Embryonic facial prominence (tissue), 1 donor: Measurements from ENCODE around the gene FBXW4.
"Not testable (repeated sequence)": the region's sequence is repeated elsewhere in the genome, so short reads cannot be mapped to it uniquely, and the experiment has no call there.

Source experiments
- DNase-seq: peaks from one replicate; pipeline ENCODE4 v3.0.0-alpha.2; 2016; ENCODE audit errors: extremely low spot score

The FBXW4 gene

DNA sequence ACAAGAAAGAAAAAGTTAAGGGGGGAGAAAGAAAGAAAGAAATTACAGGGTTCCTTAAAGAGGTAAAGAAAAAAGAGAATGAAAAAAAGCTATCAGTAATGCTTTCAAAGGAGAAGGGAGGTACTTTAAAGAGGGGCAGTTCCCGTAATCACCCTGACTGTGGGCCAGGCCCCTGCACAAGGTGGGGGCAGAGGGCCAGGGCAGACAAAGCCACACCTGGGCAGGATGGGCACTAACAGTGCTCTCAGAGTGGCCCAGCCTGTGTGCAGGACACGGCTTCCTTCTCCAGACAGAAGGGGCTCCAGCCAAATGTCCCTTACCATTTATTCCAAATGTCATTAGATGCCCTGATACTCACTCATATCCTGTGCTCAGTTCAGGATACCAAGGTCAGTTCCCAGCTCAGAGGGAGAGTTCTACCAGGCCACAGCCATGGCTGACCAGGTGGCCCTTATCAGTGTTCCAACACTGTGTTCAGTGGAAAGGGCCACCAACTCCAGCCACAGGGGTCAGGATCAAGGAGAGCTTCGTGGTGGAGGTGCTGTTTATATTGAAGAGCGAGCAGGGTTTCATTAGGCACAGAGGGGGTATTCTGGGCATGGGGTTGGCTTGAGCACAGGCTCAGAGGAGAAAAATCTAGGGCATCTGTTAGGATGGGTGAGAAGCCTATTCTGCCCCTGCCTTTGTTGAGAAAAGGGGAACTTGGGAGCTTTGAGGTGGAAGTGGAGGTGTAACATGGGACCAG lies 77.0 kb downstream of the FBXW4 start:
- DNase-seq: no peak

DNA sequence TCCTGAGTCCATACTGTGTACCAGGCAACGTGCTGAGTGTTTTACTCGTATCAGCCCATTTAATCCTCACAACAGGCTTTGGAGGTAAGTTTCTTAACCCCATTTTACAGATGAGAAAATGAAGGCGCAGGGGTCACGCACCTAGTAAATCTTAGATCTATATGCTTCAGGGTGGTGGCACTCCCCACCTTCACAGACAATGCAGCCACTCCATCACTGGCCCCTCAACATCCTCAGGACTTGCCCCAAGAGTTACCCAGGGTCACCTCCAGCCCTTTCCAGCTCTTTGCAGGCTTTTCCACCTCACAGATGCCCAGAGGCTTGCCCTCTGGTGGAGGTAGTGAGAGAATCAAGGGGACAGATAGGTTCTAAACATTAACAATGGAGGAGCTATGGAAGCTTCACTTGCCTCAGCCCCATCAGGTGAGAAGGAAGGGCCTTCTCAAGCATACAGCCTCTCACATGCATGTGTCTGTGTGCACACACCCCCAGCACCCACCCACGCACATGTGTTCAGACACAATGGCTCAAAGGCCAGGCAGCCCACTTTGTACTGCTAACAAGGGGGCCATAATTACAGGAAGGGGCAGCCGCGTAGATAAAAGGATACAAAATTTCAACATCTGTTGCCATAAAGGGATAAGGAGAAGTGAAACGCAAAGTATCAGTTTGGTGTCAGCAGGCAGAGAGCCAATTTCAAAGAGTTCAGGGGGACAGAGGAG lies 77.7 kb downstream of the FBXW4 start:
- DNase-seq: no peak

DNA sequence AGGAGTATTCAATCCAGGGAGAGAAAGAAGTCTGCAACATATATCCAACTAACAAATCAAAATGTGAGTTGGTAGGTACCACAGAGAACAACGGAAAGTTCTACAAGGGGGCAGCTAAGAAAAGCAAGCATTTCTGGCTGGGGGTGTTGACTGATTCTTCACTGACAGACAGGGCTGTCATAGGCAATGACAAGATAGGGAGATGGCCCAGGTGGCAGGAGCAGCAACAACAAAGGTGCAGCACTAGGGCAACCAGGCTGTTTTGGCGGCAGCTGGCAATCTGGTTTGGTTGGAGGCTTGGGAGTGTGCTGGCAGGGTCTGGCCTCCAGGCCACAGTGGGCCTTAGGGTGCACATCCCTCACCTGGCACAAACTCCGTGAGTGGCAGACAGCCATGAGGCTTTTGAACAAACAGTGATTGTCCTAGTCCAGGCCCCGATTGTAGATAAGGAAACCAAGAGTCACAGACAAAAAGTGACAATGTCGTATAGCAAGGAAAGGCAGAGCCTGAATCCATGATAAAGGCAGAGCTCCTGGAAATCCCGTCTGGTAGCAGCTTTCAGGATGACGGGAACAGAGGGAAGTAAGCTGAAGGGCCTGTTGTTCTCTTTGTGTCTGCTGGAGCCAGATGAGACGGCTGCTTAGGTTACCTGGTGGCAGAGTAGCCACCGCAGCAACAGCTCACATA lies 78.4 kb downstream of the FBXW4 start:
- DNase-seq: no peak

DNA sequence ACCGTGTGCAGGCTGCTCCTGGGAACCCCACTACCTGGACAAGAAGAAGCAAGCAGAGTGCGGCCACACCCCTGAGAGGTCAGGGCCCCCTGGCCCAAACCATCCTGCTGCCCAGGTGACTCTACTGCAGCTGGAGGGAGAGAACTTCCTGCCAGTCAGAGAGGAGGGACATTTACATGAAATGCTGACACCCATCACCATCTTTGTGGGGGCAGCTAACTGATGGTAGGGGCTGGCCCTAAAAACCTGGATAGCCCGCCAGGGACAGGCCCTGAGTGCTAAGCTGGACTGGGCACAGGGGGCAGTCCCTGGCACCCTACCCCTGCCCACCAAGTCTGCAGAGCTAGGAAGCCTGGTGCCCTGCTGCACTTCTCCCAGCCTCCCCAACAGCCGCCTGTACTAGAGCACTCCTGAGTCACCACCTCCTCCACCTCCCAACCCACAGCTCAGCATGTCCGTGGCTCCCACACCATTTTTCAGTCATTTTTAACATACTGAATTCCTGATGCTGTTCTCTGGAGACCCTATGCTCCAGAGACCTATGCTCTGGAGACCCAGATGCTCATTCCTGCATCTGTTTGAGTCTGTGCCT lies 79.3 kb downstream of the FBXW4 start:
- no peak for DNase-seq

DNA sequence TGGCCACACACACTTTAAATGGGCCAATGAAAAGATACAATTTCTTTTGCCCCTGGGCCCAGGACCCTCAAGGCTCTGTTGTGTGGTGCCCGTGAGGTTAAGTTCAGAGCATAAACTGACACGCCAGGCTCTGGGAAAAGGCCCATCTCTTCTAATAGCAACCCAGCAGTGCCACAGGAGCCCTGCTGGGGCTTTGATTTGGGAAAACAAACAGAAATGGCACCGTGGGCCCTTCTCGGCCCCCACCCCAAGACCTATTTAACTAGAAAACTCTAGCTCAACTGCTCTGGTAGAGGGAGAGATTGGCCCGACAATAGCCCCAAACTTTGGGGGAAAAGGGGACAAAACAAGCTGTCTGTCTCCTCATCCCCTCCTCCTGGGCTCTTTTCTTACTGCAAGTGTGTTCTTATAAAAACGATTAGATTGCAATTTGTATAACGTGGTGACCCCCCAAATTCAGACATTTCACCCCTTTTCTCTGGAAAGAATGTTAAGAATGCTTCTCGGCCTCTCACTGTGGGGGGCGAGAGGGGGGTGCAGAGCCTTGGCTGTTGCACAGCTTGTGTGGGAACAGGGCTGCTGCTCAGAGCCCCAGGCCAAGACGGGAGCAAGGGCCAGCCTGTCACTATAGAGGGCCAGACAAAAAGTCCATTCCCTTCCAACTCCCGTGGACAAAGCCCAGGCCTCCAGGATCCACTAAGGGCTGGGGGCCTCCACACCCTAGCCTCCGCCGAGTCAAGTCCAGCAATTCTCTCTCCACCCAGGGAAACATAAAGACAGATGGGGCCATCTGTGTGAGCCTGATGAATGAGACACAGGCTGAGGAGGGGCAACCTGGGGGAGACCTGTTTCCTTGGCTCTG lies 80.1 kb downstream of the FBXW4 start:
- DNase-seq: no peak

DNA sequence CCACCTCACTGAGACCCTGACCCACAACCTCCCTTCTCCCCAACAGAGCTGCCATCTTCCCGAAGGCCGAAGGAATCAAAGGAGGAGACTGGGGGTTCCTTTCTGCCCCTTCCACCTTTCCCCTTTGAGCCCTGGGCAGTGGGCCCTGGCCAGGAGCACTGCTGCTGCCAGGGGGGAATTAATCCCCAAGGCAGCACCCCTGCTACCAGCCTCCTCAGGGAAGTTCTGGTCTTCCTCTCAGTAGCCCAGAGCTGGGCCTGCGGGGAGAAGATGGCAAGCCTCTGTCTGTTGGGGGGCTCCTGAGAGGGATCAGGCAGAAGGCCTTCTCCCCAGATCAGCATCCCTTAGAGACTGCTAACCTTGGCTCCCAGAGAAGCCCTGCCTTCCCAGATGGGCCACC lies 81.3 kb downstream of the FBXW4 start:
- no peak for DNase-seq

DNA sequence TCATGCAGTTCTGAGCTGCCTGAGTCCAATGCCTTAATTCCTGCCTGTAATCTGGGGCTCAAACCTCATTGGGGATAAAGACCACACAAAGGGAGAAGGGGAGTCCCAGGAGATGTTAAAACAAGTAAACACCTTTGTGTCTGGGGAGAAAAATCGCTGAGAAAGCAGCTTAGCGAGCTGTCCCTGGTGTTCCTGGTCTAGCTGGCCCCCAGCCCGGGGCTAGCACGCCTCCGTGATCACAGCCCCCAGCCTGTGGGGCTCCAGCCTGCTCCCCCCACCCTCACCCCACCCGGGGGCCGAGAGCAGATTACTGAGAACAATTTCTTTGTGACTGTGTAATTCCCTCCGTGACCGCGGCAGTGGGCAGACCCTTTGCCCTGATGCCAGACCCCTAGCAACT lies 82.1 kb downstream of the FBXW4 start:
- no peak for DNase-seq

DNA sequence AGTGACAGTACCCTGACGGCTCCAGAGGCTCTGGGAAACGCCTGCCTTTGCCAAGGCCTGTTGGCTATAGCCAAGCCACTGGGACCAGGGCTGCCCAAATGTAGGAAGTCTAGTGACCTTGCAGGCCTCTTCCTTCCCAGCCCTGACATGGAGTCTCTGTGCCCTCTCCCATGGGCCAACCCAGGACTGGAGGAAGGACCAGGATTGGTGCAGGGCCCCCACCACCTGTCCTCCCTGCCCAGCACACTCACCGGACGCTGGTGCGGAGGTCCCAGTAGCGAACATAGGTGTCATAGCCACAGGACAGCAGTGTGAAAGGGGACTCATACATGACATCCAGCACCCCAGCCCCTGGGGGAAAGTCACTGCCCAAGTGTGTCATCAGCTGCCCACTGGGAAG lies 82.9 kb downstream of the FBXW4 start:
- DNase-seq: no peak

DNA sequence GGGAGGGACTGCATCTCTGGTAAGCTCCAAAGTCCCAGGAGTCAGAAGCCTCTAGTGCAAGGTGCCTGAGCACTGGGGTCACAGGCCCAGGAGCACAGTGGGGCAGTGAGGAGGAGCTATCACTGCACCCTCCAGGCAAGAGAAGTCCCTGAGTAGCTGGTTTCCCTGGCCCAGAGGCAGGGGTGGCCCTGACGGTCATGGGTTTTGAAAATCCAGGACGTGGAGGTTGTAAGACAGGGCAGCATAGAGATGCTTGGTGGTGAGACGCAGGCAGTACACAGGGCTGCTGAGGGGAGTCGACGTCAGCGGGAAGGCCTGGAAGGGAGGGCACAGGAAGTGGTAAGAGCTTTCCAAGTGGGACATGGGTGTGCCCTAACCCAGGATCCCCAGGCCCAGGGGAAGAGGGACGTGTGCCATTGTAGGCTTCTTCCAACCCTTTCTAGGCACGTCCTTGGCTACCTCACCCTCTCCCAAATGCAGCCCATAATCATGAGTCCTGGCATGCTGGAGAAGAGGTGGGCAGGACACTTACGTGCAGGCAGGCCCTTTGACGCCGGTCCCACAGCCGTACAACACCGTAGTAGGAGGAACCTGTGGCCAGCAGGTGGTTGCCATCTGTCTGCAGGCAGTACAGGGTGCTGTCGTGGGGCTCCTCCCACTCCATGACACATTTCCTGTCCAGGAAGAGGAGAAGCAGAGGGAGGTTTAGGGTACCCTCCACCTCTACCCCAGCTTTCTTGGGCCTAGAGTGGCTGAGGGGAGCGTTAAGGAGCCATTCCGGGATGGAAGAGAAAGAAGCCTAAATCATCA lies 83.7 kb downstream of the FBXW4 start:
- no peak for DNase-seq

DNA sequence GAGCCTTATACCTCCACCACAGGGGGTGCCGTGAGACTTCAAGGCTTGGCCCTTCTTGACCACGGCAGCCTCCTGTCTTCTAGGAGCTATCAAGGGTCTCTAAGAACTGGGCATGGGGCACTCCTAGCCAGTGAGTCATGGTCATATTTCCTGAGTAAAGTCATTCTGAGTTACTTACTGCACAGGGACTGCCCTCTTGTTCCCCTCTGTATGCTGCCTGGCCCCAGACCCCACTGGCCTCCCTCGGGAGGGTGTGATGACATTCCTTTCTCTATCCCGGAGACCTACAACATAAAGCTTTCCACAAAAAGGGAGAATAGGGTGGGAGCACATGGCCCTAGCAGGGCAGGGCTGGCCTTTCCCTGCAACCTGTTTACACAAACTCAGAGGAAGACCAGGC lies 85.5 kb downstream of the FBXW4 start:
- DNase-seq: no peak

DNA sequence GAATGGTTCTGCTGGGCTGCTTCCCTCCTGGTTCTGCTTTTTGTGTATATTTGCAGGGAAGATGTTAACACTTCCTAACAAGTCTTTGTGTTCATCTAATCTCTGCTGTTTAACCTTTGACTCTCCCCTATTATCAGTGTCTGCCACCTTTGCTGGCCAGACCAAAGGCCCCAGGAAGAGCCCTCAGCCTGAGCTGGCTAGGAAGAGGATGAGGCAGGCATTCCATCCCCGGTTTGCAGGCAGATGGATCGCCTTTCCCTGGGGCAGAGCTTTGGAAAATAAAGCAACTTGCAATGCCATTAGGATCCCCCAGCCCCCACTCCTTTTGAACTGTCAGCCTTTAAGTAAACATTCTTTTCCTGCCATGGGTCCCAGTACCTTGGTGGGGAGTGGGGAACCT lies 87.8 kb downstream of the FBXW4 start:
- no peak for DNase-seq

DNA sequence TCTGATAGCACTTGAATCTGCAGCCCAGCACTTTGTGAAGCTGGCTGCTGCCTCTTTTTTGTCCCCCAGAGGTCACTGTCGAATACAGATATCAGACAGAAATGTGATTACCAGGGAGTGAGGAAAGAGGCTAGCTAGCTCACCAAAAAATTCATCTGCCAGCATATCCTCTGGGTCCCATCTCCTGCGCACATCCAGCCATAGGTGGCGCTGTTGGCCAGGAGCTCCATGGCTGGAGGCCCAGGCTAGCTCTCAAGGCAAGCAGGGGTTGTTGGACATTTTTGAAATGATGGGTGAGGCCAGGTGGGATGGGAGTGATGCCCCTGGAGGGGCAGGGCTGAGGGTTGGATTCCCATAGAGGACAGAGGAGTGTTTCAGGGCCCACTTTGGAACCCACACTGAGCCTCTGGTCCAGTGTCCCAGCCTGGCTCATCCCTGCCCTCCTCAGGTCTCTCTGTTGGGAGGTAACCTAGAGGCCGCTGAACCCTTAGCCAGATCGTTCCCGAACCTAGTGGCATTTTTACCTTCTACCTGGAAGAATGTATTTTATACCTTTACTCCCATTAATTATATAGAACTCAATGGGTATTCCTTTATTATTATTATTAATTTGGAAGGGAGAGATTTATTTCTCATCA lies 92.1 kb downstream of the FBXW4 start:
- DNase-seq: no peak

DNA sequence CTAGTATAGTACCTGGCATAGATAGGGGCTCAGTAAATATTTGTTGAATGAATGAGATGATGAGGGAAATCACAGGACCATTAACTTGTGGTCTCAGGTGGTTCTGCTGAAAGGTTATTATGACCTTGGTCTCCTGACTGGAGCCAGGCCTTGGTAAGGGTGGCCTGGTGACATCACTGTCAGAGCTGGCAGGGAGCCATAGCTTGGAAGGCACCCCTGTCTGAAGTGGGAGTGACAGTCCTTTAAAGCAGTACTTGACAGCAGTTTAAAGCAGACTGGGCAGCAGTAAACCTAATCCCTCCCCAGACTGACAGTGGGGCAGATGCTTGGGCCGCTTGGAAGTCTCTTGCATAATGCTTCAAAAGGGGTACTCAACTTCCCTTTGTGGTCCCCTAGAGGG lies 93.4 kb downstream of the FBXW4 start:
- no peak for DNase-seq

DNA sequence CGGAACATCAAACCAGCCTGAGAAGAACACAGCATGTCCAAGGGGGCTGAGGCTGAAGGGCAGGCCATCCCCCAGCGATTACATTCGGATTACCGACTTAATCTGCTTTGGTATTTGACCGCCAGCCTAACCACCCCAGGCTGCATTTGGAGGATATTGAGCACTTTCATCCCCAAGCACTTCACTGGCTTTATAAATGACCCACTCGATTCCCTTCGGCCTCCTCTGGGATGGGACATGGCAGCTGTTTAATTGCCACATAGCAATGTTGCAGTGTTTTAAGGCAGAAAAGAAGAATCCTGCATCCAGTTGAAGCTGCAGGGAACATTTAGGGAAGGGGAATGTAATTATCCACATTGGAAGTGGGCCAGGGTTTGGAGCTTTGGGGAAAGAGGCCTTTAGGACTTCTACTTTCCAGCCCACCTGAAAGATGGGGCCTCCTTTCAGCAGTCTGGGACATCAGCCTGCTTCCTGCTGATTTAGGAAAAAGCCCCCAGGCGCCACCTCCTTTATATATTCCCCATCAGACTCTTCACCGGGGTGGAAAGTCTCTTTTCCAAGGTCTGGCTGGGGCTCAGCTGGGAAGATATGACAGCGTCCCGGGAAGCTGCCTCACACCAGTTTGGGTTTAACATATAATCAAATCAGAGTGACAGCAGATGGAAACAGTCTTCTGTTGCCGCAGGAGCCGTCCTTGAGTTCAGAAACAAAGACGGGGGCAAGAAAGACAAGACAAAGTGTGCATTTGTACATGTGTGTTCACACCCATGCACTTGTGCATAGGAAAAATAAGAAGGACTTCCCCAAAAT lies 97.7 kb downstream of the FBXW4 start:
- DNase-seq: no peak

DNA sequence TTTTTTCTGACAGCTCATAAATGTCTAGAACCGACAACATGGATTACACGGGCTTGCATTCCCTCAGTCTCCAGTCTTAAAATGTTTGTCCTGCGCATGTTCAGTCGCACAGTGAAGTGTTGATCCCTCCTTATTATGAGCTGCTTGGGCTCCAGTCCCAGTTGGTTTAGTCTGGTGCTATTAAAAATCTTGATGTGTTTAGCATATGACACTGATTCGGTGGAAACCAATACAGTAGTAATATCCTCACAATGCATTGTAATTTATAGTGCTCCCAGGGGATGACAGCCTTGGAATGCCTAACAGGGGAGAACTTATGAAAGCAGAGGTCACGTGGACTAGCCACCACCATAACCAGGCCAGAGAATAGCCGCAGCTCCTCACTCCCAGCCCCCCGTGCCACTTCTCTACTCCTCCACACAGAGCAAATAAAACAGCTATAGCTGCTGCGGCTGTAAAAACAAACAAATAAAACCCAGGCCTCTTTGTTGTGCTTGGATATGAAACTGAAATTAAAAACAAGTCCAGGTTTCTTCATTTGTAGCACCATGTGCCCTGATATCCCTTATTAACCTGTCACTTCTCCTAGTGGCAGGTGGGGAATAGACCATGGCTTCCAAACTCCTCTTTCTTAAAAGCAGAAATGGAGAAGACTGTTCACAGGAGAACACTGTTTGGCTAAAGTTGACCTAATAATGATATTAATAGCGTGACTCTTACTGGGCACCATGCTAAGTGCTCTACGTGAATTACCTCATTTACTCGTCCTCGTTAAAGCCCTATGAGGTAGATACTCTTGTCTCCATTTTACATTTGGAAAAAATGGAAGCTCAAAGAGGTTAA lies 99.2 kb downstream of the FBXW4 start:
- DNase-seq: no peak

DNA sequence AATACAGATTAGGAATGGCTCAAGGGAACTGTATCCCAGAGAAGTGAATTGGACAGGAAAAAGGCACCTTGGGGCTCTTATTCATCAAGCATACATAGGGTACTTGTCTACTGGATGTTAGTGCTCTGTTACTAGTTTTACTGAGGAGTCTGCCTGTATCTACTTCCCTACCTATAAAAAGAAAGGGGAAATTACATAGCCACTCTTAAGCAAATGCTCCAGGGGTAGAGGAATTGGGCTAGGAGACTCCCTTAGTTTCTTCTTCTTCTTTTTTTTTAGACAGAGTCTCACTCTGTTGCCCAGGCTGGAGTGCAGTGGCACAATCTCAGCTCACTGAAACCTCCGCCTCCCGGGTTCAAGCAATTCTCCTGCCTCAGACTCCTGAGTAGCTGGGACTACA lies 101.6 kb downstream of the FBXW4 start:
- DNase-seq: not testable (repeated sequence)

DNA sequence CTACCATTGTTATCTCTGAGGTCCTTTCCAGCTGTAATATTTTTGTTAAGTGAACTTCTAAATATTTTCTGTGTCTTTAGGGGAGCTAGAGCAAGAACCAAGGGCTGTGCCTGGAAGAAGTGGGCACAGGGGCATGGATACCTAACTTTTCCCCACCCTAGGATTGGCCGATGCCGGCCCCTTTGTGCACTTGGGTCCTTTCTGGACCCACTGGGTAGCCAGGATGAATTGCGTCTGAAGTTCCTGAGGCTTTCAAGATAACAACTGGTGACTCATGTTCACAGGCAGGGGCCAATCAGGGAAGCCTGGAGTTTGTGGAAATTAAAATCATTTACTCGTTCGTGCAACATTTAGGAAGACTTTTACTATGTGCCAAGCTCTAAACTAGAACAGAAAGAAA lies 106.1 kb downstream of the FBXW4 start:
- DNase-seq: no peak
